GM18870 (cell line): ENCODE data around the gene CENPA.

Experiments
- ATAC-seq: cut with Tn5 transposase; IDR thresholded peaks from one replicate; pipeline ENCODE4 v1.9.1; 2021; ENCODE audit warnings: moderate library complexity; ENCODE audit not compliant: unreplicated experiment

Gene CENPA

GRCh38 chr2:26840937-26841610 lies 55.2 kb downstream of the CENPA start:
- ATAC-seq: no peak

GRCh38 chr2:26843041-26843440 lies 57.2 kb downstream of the CENPA start:
- no peak for ATAC-seq
